Measurements from ENCODE around the gene WBP2. TPM values are rescaled to one million over a fixed set of nuclear protein-coding genes. Genes with fewer than 3 reads are reported as not detected.
"Not testable (repeated sequence)": the region's sequence is repeated elsewhere in the genome, so short reads cannot be mapped to it uniquely, and the experiment has no call there.

The WBP2 gene
- total and polyA plus RNA-seq, 2 of the 13 experiments (the other 11 are each of a cell fraction or from before 2014, with no cell fraction given), result 29.2 to 29.5 TPM

- ChIA-PET CTCF (ENCODE audit: low intra/inter-chr PET ratio, low total read pairs) (no interaction called here), POLR2A (interaction anchor here (1.8 to 12.9 kb wide), 5 partner anchors 9 to 89 kb away, joined by 5 to 423 read pairs (median 55); partner anchors contain the start of genes ACOX1, MRPL38, TEN1 and TRIM47)
Observed at GRCh38 chr17:75889454-75889853, 34.3 kb upstream of the WBP2 start.

GRCh38 chr17:75888484-75888883 is 33.3 kb upstream of the WBP2 start:
- CTCF ChIA-PET (ENCODE audit: low intra/inter-chr PET ratio, low total read pairs), result no interaction called here
- no TSS peak for BruUV-seq (replicated peaks)
- FAIRE-seq (no peak), DNase-seq (ENCODE audit: low spot score) (no peak), ATAC-seq (no peak)
- Histone ChIP-seq H3K9ac (ENCODE audit: insufficient read depth, low read depth, low read length) (no peak overlapping the region), H3K9me3 (ENCODE audit: low read length) (no peaks in the 10 kb centered on the region), H2AFZ (ENCODE audit: low read length) (no peak overlapping the region), H3K4me3 (replicated peaks in 1 of 3; ENCODE audit: insufficient read depth in 1 of 3, low read depth in 2 of 3, low read length in 3 of 3) (no peak overlapping the region), H3K4me2 (ENCODE audit: low read depth, low read length) (no peak overlapping the region), H4K20me1 (ENCODE audit: insufficient read depth, low read length) (no peaks in the 10 kb centered on the region), H3K27ac (ENCODE audit: extremely low read length, insufficient read depth, low read length) (no peak overlapping the region), H3K27me3 (ENCODE audit: control insufficient read depth in 1 of 2, insufficient read depth in 2 of 2, low read length in 2 of 2) (no peaks in the 10 kb centered on the region), H3K36me3 (replicated peaks in 1 of 2; ENCODE audit: control insufficient read depth in 1 of 2, insufficient read depth in 2 of 2, low read length in 2 of 2) (no peaks in the 10 kb centered on the region), H3K4me1 (ENCODE audit: insufficient read depth, low read length) (peaks cover 35% of the 10 kb centered on the region), H3K79me2 (ENCODE audit: insufficient read depth, low read length) (no peaks in the 10 kb centered on the region)
- POLR2A ChIA-PET, result interaction anchor here (10.6 to 12.9 kb wide), 2 partner anchors 8 to 17 kb away, joined by 116 to 423 read pairs; partner anchors contain the start of gene TRIM47
- in situ Hi-C loops (cut with HindIII; ENCODE audit: extremely low pct_ligation_motif_present, low pct_unique_long_range_greater_than_20kb), result no loop called here
- intact Hi-C loops (cut with micrococcal nuclease; ENCODE audit: unreplicated experiment), result no loop called here
- WGBS (ENCODE audit: low lambda C conversion rate), result 93% methylated on average over 6 of the region's 6 CpGs
- TF ChIP-seq POLR2G (IDR thresholded peaks at IDR 0.05; ENCODE audit: low read depth, low read length) (peak; percentile 38; the same call in 1 of the 2 replicates), AGO2 (optimal IDR thresholded peaks at IDR 0.05; ENCODE audit: low read depth, low read length) (peak; percentile 90), AHR (CRISPR knock-in tag; IDR thresholded peaks at IDR 0.05) (peak; percentile 27; the same call in 1 of the 2 replicates), NONO (IDR thresholded peaks at IDR 0.05) (no peak), NONO (CRISPR knock-in tag; conservative IDR thresholded peaks at IDR 0.05) (0 out of 2 replicates have a peak, but pooled peaks have one; percentile 31), PAF1 (CRISPR knock-in tag; IDR thresholded peaks at IDR 0.05) (peak; percentile 63; the same call in 1 of the 2 replicates), CREB3 (CRISPR knock-in tag; IDR thresholded peaks at IDR 0.05) (no peak), ZNF18 (CRISPR knock-in tag; IDR thresholded peaks at IDR 0.05; ENCODE audit: insufficient replicate concordance) (no peak)

More at GRCh38 chr17:75889454-75889853, 34.3 kb upstream of the WBP2 start:
- ATAC-seq (no peak), FAIRE-seq (no peak), DNase-seq (ENCODE audit: low spot score) (no peak)
- 92% methylated on average over 6 of the region's 6 CpGs for WGBS (ENCODE audit: low lambda C conversion rate)
- TSS peak; percentile 42 for BruUV-seq (replicated peaks)
- Histone ChIP-seq H3K27ac (ENCODE audit: extremely low read length, insufficient read depth, low read length) (no peak overlapping the region), H2AFZ (ENCODE audit: low read length) (no peak overlapping the region), H3K4me3 (replicated peaks in 1 of 3; ENCODE audit: insufficient read depth in 1 of 3, low read depth in 2 of 3, low read length in 3 of 3) (no peak overlapping the region), H3K79me2 (ENCODE audit: insufficient read depth, low read length) (no peaks in the 10 kb centered on the region), H4K20me1 (ENCODE audit: insufficient read depth, low read length) (no peaks in the 10 kb centered on the region), H3K36me3 (replicated peaks in 1 of 2; ENCODE audit: control insufficient read depth in 1 of 2, insufficient read depth in 2 of 2, low read length in 2 of 2) (no peaks in the 10 kb centered on the region), H3K9me3 (ENCODE audit: low read length) (no peaks in the 10 kb centered on the region), H3K4me2 (ENCODE audit: low read depth, low read length) (no peak overlapping the region), H3K4me1 (ENCODE audit: insufficient read depth, low read length) (peaks cover 44% of the 10 kb centered on the region), H3K9ac (ENCODE audit: insufficient read depth, low read depth, low read length) (no peak overlapping the region), H3K27me3 (ENCODE audit: control insufficient read depth in 1 of 2, insufficient read depth in 2 of 2, low read length in 2 of 2) (no peaks in the 10 kb centered on the region)
- TF ChIP-seq ZNF777 (CRISPR knock-in tag; IDR thresholded peaks at IDR 0.05) (no peak), HIVEP1 (CRISPR knock-in tag; IDR thresholded peaks at IDR 0.05) (peak; percentile 31; the same call in 1 of the 2 replicates)
- intact Hi-C loops (cut with micrococcal nuclease; ENCODE audit: unreplicated experiment), result no loop called here
- in situ Hi-C loops (cut with HindIII; ENCODE audit: extremely low pct_ligation_motif_present, low pct_unique_long_range_greater_than_20kb), result no loop called here

GRCh38 chr17:75885860-75886259 is 30.7 kb upstream of the WBP2 start:
- CTCF ChIA-PET (ENCODE audit: low intra/inter-chr PET ratio, low total read pairs); H3K4me2 ChIP-seq (ENCODE audit: low read depth, low read length); FAIRE-seq; H3K27me3 ChIP-seq (ENCODE audit: control insufficient read depth in 1 of 2, insufficient read depth in 2 of 2, low read length in 2 of 2); ATAC-seq; H4K20me1 ChIP-seq (ENCODE audit: insufficient read depth, low read length); H3K79me2 ChIP-seq (ENCODE audit: insufficient read depth, low read length); intact Hi-C loops (cut with micrococcal nuclease; ENCODE audit: unreplicated experiment); in situ Hi-C loops (cut with HindIII; ENCODE audit: extremely low pct_ligation_motif_present, low pct_unique_long_range_greater_than_20kb); H3K9me3 ChIP-seq (ENCODE audit: low read length); H3K27ac ChIP-seq (ENCODE audit: extremely low read length, insufficient read depth, low read length); H3K4me3 ChIP-seq (replicated peaks in 1 of 3; ENCODE audit: insufficient read depth in 1 of 3, low read depth in 2 of 3, low read length in 3 of 3); H3K36me3 ChIP-seq (replicated peaks in 1 of 2; ENCODE audit: control insufficient read depth in 1 of 2, insufficient read depth in 2 of 2, low read length in 2 of 2); DNase-seq (ENCODE audit: low spot score); H3K4me1 ChIP-seq (ENCODE audit: insufficient read depth, low read length); H3K9ac ChIP-seq (ENCODE audit: insufficient read depth, low read depth, low read length); BruUV-seq (replicated peaks); H2AFZ ChIP-seq (ENCODE audit: low read length): not testable (repeated sequence)
- POLR2A ChIA-PET, result interaction anchor here (0.6 to 12.9 kb wide), 4 partner anchors 6 to 469 kb away, joined by 3 to 423 read pairs (median 214); partner anchors contain the start of genes TRIM47 and TRIM65
- 77% methylated on average over 9 of the region's 9 CpGs for WGBS (ENCODE audit: low lambda C conversion rate)

Data from HepG2 (cell line).